HEK293 (cell line): ENCODE results near the gene FGFR2.

Experiments used
- CTCF ChIA-PET: fragments of 350-600 bp; formaldehyde crosslinking; extraction: SDS; loops from one replicate; lab custom pipeline; 2021; ENCODE audit warnings: antibody characterized with exemption; lab: Yijun Ruan, JAX
- POLR2A ChIA-PET: fragments of 300-600 bp; formaldehyde crosslinking; extraction: SDS; loops from one replicate; lab custom pipeline; 2020; ENCODE audit warnings: antibody characterized with exemption, inconsistent platforms; lab: Yijun Ruan, JAX
- H3K27ac ChIP-seq: fragments of 200-500 bp; sonication (Bioruptor generic); 2 replicates; pipeline ENCODE4 v1.5.1; 2014; ENCODE audit warnings: low read depth, low read length, control low read depth, inconsistent platforms; ENCODE audit errors: extremely low read depth
- H3K36me3 ChIP-seq, 2 experiments: fragments of 200-500 bp in 1 of 2; sonication (Bioruptor generic) in 1 of 2; 1 replicate in 1 of 2; 2 replicates in 1 of 2; pipeline ENCODE4 v1.5.1; 2014 to 2017; ENCODE audit warnings: inconsistent platforms in 2 of 2, low read length in 2 of 2; ENCODE audit not compliant: control insufficient read depth in 2 of 2, insufficient read depth in 1 of 2
- H3K4me1 ChIP-seq: fragments of 200-500 bp; sonication (Bioruptor generic); 2 replicates; pipeline ENCODE4 v1.5.1; 2014; ENCODE audit warnings: mild to moderate bottlenecking, low read length, inconsistent platforms; ENCODE audit not compliant: control insufficient read depth, insufficient read depth
- H3K4me3 ChIP-seq: 2 replicates; pipeline ENCODE4 v1.5.1; 2011; ENCODE audit warnings: low read depth, mild to moderate bottlenecking, control low read depth, low read length, moderate library complexity
- H3K9me3 ChIP-seq: fragments of 200-500 bp; sonication (Bioruptor generic); 2 replicates; pipeline ENCODE4 v1.5.1; 2014; ENCODE audit warnings: low read depth, low read length, inconsistent platforms; ENCODE audit not compliant: control insufficient read depth, insufficient read depth
- BCL11A ChIP-seq: fragments of 450-650 bp; formaldehyde crosslinking; IDR thresholded peaks from 2 replicates; pipeline ENCODE4 v1.5.1; 2016; ENCODE audit warnings: low read depth, missing biosample characterization, missing genetic modification characterization
- EGR2 ChIP-seq: fragments of 450-650 bp; formaldehyde crosslinking; IDR thresholded peaks from 2 replicates; pipeline ENCODE4 v1.5.1; 2016; ENCODE audit warnings: low read depth, missing biosample characterization, missing genetic modification characterization
- OVOL3 ChIP-seq: fragments of 450-650 bp; formaldehyde crosslinking; IDR thresholded peaks from 2 replicates; pipeline ENCODE4 v1.5.1; 2016; ENCODE audit warnings: missing biosample characterization, missing genetic modification characterization
- YY1 ChIP-seq: fragments of 450-650 bp; formaldehyde crosslinking; IDR thresholded peaks from 2 replicates; pipeline ENCODE4 v1.5.1; 2018; ENCODE audit warnings: missing biosample characterization, missing genetic modification characterization
- YY2 ChIP-seq: fragments of 450-650 bp; formaldehyde crosslinking; IDR thresholded peaks from 2 replicates; pipeline ENCODE4 v1.5.1; 2016; ENCODE audit warnings: missing biosample characterization, missing genetic modification characterization
- ZBTB49 ChIP-seq: fragments of 450-650 bp; formaldehyde crosslinking; IDR thresholded peaks from 2 replicates; pipeline ENCODE4 v1.5.1; 2016; ENCODE audit warnings: missing biosample characterization, missing genetic modification characterization, low read depth
- ZNF121 ChIP-seq: fragments of 450-650 bp; formaldehyde crosslinking; IDR thresholded peaks from 2 replicates; pipeline ENCODE4 v1.5.1; 2016; ENCODE audit warnings: missing biosample characterization, missing genetic modification characterization
- ZNF311 ChIP-seq: fragments of 450-650 bp; formaldehyde crosslinking; IDR thresholded peaks from 2 replicates; pipeline ENCODE4 v1.5.1; 2017; ENCODE audit warnings: missing biosample characterization, missing genetic modification characterization, borderline replicate concordance
- ZNF362 ChIP-seq: fragments of 450-650 bp; formaldehyde crosslinking; IDR thresholded peaks from 2 replicates; pipeline ENCODE4 v1.5.1; 2016; ENCODE audit warnings: missing biosample characterization, missing genetic modification characterization
- ZNF571 ChIP-seq: fragments of 450-650 bp; formaldehyde crosslinking; IDR thresholded peaks from 2 replicates; pipeline ENCODE4 v1.5.0; 2017; ENCODE audit warnings: missing biosample characterization, missing genetic modification characterization
- ZNF610 ChIP-seq: fragments of 450-650 bp; formaldehyde crosslinking; IDR thresholded peaks from 2 replicates; pipeline ENCODE4 v1.5.1; 2016; ENCODE audit warnings: missing biosample characterization, missing genetic modification characterization, borderline replicate concordance
- ZNF624 ChIP-seq: fragments of 450-650 bp; formaldehyde crosslinking; IDR thresholded peaks from 2 replicates; pipeline ENCODE4 v1.5.1; 2017; ENCODE audit warnings: missing biosample characterization, missing genetic modification characterization
- ZNF658 ChIP-seq: fragments of 450-650 bp; formaldehyde crosslinking; IDR thresholded peaks from 2 replicates; pipeline ENCODE4; 2016; ENCODE audit warnings: missing biosample characterization, missing genetic modification characterization
- ZSCAN23 ChIP-seq: fragments of 450-650 bp; formaldehyde crosslinking; IDR thresholded peaks from 2 replicates; pipeline ENCODE4 v1.5.1; 2016; ENCODE audit warnings: missing biosample characterization, missing genetic modification characterization
- ZSCAN5A ChIP-seq: fragments of 450-650 bp; formaldehyde crosslinking; IDR thresholded peaks from 2 replicates; pipeline ENCODE4 v1.5.1; 2016; ENCODE audit warnings: missing biosample characterization, missing genetic modification characterization
- ZXDB ChIP-seq: fragments of 450-650 bp; formaldehyde crosslinking; IDR thresholded peaks from 2 replicates; pipeline ENCODE4 v1.5.1; 2016; ENCODE audit warnings: missing biosample characterization, missing genetic modification characterization
- TF ChIP-seq, protein P1 (sequence below): fragments of 450-650 bp; formaldehyde crosslinking; IDR thresholded peaks from 2 replicates; pipeline ENCODE4 v1.5.1; 2016; ENCODE audit warnings: missing biosample characterization, missing genetic modification characterization

FGFR2 gene

DNA sequence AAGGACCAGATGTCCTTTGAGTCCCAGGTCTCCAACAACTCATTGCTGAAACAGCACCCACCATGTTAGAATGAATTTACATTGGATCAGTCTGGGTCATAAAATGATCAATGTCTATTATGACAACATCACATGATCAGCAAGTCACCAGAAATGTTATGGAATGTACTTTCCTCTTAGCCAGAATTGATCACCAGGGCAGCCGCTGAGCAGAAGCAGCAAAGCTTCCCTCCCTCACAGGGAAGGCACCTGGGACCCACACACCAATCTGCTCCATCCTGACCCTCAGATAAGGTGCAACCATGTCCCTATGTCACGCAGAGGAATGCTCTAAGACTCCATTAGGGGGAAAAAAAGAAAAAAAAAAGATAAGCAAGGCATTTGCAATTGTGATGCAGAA is 30.0 kb downstream of the FGFR2 start:
- H3K36me3 ChIP-seq = peaks cover 4 to 13% of the 10 kb centered on the region in 2 experiments; a peak in 1 of 3 replicates
- no peaks in the 10 kb centered on the region for H3K9me3 ChIP-seq
- CTCF ChIA-PET = no interaction called here
- no peak overlapping the region for H3K4me3 ChIP-seq
- H3K4me1 ChIP-seq = peaks cover 13% of the 10 kb centered on the region
- TF ChIP-seq ZNF362 = no peak
- TF ChIP-seq, protein P1, sequence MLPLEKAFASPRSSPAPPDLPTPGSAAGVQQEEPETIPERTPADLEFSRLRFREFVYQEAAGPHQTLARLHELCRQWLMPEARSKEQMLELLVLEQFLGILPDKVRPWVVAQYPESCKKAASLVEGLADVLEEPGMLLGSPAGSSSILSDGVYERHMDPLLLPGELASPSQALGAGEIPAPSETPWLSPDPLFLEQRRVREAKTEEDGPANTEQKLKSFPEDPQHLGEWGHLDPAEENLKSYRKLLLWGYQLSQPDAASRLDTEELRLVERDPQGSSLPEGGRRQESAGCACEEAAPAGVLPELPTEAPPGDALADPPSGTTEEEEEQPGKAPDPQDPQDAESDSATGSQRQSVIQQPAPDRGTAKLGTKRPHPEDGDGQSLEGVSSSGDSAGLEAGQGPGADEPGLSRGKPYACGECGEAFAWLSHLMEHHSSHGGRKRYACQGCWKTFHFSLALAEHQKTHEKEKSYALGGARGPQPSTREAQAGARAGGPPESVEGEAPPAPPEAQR (tag by site-specific recombination) = no peak
- TF ChIP-seq ZNF571 (tag by site-specific recombination) = no peak
- TF ChIP-seq ZNF658 = no peak
- no peak for TF ChIP-seq ZNF121 (tag by site-specific recombination)
- no peak for TF ChIP-seq ZSCAN5A (tag by site-specific recombination)
- TF ChIP-seq ZBTB49 (tag by site-specific recombination) = no peak
- TF ChIP-seq ZNF610 = no peak
- no peak for TF ChIP-seq YY2 (tag by site-specific recombination)
- no peak for TF ChIP-seq EGR2
- TF ChIP-seq ZNF311 (tag by site-specific recombination) = no peak
- TF ChIP-seq YY1 (tag by site-specific recombination) = no peak
- TF ChIP-seq, all 188 proteins: peak for 0
- H3K27ac ChIP-seq = no peak overlapping the region
- POLR2A ChIA-PET = no interaction called here

- Histone ChIP-seq H3K27ac (no peak overlapping the region), H3K9me3 (no peaks in the 10 kb centered on the region), H3K4me1 (peaks cover 11% of the 10 kb centered on the region), H3K4me3 (no peak overlapping the region), H3K36me3 (peaks cover 8 to 14% of the 10 kb centered on the region in 2 experiments; a peak in 2 of 3 replicates)
- ChIA-PET POLR2A (no interaction called here), CTCF (no interaction called here)
- no peak for TF ChIP-seq ZNF624
- no peak for TF ChIP-seq ZXDB
- no peak for TF ChIP-seq ZSCAN23 (tag by site-specific recombination)
- no peak for TF ChIP-seq BCL11A
These were observed 30.7 kb downstream of the FGFR2 start for GRCh38 chr10:121567569-121567968.

DNA sequence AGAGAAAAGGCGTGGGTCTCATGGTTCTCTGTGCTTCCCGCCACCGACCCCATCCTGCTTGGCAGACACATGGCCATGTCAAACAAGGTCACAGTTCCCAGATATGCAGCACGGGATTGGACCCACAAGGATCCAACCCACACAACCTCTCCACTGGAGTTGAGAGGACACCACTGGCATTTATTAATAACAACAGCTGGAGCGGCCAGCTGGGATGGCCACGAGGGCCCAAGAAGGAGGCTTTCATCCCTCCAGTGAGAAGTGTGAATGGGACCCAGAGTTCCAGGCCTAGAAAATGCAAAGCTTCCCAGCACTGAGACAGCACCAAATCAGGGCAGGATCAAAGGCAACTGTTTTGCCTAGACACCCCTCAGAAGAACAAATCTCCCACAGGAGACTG is 31.5 kb downstream of the FGFR2 start:
- peaks cover 8 to 16% of the 10 kb centered on the region in 2 experiments; a peak in 2 of 3 replicates for H3K36me3 ChIP-seq
- H3K9me3 ChIP-seq = no peaks in the 10 kb centered on the region
- TF ChIP-seq OVOL3 (tag by site-specific recombination) = no peak
- TF ChIP-seq ZSCAN5A (tag by site-specific recombination) = no peak
- no peak overlapping the region for H3K27ac ChIP-seq
- ChIA-PET POLR2A (no interaction called here), CTCF (interaction anchor here (0.6 kb wide), 1 partner anchor 466 kb away, joined by 3 read pairs; no protein-coding TSS in a partner anchor)
- no peak overlapping the region for H3K4me3 ChIP-seq
- H3K4me1 ChIP-seq = peaks cover 5% of the 10 kb centered on the region; the same call in 1 of the 2 replicates
